Esophagus muscularis mucosa (tissue), 4 donors: ENCODE data around the gene SUFU.

Experiments used
- EP300 ChIP-seq: sonication (generic); formaldehyde crosslinking; IDR thresholded peaks from one replicate; pipeline ENCODE4 v1.6.1; 2017; ENCODE audit warnings: antibody characterized with exemption
- POLR2A ChIP-seq: fragments of 450-650 bp; IDR thresholded peaks from one replicate; pipeline ENCODE4 v1.6.1; 2017; ENCODE audit warnings: antibody characterized with exemption, moderate library complexity, mild to moderate bottlenecking, low read depth
- TF ChIP-seq, protein P1 (sequence below), 3 experiments: fragments of 200-600 bp in 2 of 3; fragments of 450-650 bp in 1 of 3; sonication (generic) in 2 of 3; IDR thresholded peaks; one replicate each; pipeline ENCODE4 v1.5.1; 2017 to 2019; ENCODE audit warnings: antibody characterized with exemption in 3 of 3, mild to moderate bottlenecking in 2 of 3, moderate library complexity in 1 of 3

DNA sequence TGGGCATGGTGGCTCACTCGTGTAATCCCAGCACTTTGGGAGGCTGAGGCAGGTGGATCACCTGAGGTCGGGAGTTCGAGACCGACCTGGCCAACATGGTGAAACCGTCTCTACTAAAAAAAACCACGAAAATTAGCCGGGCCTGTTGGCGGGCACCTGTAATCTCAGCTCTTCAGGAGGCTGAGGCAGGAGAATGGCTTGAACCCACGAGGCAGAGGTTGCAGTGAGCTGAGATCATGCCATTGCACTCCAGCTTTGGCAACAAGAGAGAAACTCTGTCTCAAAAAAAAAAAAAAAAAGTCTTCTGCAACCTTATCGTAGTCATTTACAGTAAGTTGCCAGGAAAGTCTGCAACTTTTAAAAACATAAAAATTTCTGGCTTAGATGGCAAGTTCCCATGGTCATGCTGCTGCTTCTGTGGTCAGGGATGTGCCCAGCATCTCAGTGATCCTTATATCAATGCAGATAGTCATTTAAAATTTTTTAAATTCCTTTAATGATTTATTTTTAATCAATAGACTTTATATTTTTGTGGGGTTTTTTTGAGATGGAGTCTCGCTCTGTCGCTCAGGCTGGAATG lies 15.6 kb downstream of the SUFU start:
- TF ChIP-seq, protein P1, sequence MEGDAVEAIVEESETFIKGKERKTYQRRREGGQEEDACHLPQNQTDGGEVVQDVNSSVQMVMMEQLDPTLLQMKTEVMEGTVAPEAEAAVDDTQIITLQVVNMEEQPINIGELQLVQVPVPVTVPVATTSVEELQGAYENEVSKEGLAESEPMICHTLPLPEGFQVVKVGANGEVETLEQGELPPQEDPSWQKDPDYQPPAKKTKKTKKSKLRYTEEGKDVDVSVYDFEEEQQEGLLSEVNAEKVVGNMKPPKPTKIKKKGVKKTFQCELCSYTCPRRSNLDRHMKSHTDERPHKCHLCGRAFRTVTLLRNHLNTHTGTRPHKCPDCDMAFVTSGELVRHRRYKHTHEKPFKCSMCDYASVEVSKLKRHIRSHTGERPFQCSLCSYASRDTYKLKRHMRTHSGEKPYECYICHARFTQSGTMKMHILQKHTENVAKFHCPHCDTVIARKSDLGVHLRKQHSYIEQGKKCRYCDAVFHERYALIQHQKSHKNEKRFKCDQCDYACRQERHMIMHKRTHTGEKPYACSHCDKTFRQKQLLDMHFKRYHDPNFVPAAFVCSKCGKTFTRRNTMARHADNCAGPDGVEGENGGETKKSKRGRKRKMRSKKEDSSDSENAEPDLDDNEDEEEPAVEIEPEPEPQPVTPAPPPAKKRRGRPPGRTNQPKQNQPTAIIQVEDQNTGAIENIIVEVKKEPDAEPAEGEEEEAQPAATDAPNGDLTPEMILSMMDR (IDR thresholded peaks at IDR 0.05): no peak
- TF ChIP-seq POLR2A (no peak), EP300 (no peak)
